T-helper 1 cell treated with Interleukin-12 subunit alpha and Interleukin-12 subunit beta and Interleukin-4 antibody, amounts not matched to agents 30 μg/mL and 1 μg/mL, for 36 hours (primary cell): ENCODE data around the gene C15orf61.

ENCODE experiments used
- H3K27ac Mint-ChIP-seq: one replicate; pipeline ENCODE4 v1.8.0; 2021; ENCODE audit warnings: mild to moderate bottlenecking, mixed read lengths
- H3K27me3 Mint-ChIP-seq: one replicate; pipeline ENCODE4 v1.8.0; 2021; ENCODE audit warnings: low read depth, mixed read lengths
- H3K36me3 Mint-ChIP-seq: one replicate; pipeline ENCODE4 v1.8.0; 2021; ENCODE audit warnings: low read depth, mixed read lengths
- H3K4me1 Mint-ChIP-seq: one replicate; pipeline ENCODE4 v1.8.0; 2021; ENCODE audit warnings: low read depth, mixed read lengths
- H3K4me3 Mint-ChIP-seq: one replicate; pipeline ENCODE4 v1.8.0; 2021; ENCODE audit warnings: mild to moderate bottlenecking, moderate library complexity, mixed read lengths
- H3K9me3 Mint-ChIP-seq: one replicate; pipeline ENCODE4 v1.8.0; 2021; ENCODE audit warnings: mixed read lengths

C15orf61 gene

GRCh38 chr15:67573194-67573593 lies 52.3 kb downstream of the C15orf61 start:
- H3K27me3 Mint-ChIP-seq: no peaks in the 10 kb centered on the region
- peaks cover 8% of the 10 kb centered on the region for H3K36me3 Mint-ChIP-seq
- no peaks in the 10 kb centered on the region for H3K9me3 Mint-ChIP-seq
- H3K4me3 Mint-ChIP-seq: no peak overlapping the region
- no peaks in the 10 kb centered on the region for H3K4me1 Mint-ChIP-seq
- H3K27ac Mint-ChIP-seq: no peak overlapping the region

GRCh38 chr15:67575039-67575502 lies 54.1 kb downstream of the C15orf61 start:
- Mint-ChIP-seq H3K27me3 (no peaks in the 10 kb centered on the region), H3K4me1 (no peaks in the 10 kb centered on the region), H3K4me3 (no peak overlapping the region), H3K9me3 (no peaks in the 10 kb centered on the region), H3K36me3 (peaks cover 4% of the 10 kb centered on the region), H3K27ac (no peak overlapping the region)

GRCh38 chr15:67578020-67578600 lies 57.2 kb downstream of the C15orf61 start:
- Mint-ChIP-seq H3K4me1 (no peaks in the 10 kb centered on the region), H3K27ac (no peak overlapping the region), H3K4me3 (no peak overlapping the region), H3K9me3 (no peaks in the 10 kb centered on the region), H3K27me3 (no peaks in the 10 kb centered on the region), H3K36me3 (peaks cover 4% of the 10 kb centered on the region)

GRCh38 chr15:67579164-67579563 lies 58.2 kb downstream of the C15orf61 start:
- Mint-ChIP-seq H3K36me3 (peaks cover 1% of the 10 kb centered on the region), H3K27ac (no peak overlapping the region), H3K27me3 (no peaks in the 10 kb centered on the region), H3K4me3 (no peak overlapping the region), H3K4me1 (no peaks in the 10 kb centered on the region), H3K9me3 (no peaks in the 10 kb centered on the region)
